Hematopoietic multipotent progenitor cell treated with erythropoietin and hydrocortisone succinate and interleukin-3 and kit ligand, for 4 days (in vitro differentiated cells): ENCODE measurements around the gene HGFAC.

Source experiments
- DNase-seq: peaks from one replicate; pipeline ENCODE4 v3.0.0-alpha.2; 2015

Gene HGFAC

DNA sequence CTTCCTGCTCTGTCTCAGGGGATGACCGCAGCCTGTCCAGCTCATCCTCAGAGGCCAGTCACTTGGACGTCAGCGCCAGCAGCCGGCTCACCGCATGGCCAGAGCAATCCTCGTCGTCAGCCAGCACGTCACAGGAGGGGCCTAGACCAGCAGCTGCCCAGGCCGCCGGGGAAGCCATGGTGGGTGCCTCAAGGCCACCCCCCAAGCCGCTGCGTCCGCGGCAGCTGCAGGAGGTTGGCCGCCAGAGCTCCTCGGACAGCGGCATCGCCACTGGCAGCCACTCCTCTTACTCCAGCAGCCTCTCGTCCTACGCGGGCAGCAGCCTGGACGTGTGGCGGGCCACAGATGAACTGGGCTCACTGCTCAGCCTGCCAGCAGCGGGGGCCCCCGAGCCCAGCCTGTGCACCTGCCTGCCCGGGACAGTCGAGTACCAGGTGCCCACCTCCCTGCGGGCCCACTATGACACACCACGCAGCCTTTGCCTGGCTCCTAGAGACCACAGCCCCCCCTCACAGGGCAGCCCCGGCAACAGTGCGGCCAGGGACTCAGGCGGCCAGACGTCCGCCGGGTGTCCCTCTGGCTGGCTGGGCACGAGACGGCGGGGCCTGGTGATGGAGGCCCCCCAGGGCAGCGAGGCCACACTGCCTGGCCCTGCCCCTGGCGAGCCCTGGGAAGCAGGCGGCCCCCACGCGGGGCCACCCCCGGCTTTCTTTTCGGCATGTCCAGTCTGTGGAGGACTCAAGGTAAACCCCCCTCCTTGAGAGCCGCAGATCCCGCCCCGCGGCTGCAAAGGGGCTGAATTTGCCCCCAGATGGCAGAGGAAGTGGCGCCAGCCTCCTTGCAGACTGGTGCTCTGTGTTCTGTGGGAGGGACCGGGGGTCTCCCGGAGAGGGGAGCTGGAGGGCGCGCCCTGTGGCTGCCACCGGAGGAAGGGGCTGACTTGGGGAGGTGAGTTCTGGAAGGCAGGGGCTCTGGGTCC lies 51.3 kb downstream of the HGFAC start:
- DNase-seq, result no peak

DNA sequence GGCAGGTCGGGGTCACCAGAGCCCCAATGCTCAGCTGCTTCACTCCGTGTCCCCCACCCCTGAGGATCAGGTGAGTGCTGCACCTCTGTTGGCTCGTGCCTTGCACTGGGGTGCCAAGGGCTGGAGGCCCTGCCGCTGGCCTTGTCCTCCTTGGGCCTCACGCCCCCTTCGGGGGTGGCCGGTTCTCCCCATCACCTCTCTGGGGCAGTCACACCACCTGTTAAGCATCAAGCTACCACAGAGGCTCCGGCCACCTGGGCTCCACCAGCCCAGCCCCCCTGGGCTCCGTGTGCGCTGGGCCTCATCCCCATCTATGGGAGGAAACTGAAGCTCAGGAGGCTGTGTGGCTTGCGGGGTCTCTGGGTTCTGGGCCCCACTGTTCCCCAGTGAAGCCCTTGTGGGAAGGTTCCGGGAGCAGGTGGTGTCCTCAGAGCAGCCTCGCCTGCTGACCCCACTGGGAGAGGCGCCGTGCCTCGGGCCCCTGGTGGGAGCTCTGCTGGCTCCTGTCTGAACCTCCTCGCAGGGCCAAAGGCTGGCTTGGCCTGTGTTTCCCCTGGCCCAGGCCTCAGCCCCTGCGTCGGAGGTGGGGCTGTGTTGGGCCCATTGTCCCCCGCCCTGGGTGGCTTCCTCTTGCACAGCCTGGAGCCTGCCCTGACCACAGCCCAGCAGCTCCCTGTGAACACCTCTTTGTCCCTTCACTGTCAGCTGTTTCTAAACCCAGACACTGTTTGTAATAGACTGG lies 52.1 kb downstream of the HGFAC start:
- DNase-seq, result peak; percentile 43

DNA sequence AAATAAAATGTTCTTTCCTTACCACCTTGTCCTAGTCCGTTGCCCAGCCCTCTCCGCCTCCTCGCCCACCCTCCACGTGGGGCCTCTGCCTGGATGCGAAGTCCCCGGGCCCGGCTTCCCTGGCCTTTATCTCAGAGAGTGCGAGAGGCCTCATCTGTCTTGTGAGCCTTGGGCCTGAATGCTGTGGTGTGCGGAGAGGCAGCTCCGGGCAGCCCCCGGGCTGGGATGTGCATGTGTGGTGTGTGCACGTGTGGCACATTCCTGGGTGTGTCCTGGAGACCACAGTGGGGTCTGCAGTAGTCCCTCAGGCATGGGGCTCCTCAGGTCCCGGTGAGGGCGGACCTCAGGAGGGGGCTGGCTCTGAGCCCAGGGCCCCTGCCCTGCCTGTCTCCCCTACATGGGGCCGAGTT lies 52.7 kb downstream of the HGFAC start:
- no peak for DNase-seq

DNA sequence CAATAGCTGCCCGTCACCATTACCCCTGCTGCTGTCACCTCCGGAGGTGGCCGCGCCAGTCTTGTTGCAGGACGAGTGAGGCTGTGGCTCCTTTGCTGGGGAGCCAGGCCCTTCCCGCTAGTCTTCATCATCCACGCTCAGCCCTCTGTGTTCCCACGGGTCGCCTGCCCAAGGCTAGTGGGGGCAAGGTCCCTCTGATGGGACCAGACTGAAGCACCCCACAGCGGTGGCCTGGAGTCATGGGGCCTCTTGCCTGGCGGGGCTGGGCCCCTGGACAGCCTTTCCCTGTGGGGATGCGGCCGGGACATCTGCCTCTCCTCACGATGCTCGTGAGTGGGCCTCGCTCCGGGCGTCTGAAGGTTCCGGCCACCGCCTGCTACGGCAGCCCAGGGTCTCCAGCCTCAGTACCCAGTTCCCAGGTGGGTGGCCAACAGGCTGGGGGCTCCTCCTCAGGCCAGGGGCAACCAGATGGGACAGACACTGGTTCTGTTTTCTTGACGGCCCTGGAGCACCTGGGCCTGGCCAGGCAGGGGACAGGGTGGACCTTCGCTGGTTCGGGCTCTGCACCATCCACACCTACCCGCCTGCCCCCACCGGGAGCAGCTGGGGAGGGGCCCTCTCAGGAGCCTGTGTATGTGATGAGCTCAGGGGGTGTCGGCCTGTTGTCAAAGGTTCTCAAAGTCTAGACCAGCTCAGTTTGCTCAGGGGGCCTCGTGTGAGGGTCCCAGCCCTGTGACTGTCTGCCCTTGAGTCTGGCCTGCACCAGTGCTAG lies 53.6 kb downstream of the HGFAC start:
- DNase-seq, result no peak

DNA sequence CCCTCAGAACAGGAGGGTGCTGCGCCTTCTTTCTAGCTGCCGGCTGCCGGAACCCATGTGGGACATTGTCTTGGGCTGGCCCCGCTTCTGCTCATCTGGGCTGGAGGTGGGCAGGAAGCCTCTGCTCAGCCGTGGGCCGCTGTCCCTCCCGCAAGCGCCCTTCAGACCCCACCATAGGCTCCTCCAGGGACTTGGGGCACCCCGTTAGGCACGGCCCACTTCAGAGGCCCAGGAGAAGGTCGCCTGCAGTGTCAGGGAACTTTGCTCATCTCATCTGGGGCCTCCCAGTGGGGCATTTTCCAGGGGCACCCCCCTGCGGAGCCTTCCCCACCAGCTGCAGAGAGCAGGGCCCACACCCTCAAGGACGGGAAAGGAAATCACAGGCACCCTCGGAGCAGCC lies 54.3 kb downstream of the HGFAC start:
- no peak for DNase-seq

DNA sequence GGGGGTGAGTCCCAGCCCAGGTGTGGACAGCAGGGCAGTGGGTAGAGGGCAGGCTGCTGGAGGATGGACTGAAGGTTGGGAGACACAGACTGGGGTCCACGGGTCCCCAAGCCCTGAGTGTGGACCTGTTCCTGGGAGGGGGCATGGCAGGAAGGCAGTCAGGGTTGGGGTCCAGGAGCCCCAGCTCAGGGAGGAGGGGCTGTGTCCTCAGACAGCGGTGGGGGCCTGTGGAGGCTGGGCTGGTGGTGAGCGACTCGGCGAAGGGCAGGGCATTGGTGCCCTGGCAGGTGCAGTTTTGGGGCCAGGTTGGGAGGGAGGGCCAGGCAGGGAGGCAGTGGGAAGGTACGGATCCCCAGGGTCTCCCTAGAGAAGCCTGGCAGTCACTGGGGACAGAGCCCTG lies 55.3 kb downstream of the HGFAC start:
- no peak for DNase-seq

DNA sequence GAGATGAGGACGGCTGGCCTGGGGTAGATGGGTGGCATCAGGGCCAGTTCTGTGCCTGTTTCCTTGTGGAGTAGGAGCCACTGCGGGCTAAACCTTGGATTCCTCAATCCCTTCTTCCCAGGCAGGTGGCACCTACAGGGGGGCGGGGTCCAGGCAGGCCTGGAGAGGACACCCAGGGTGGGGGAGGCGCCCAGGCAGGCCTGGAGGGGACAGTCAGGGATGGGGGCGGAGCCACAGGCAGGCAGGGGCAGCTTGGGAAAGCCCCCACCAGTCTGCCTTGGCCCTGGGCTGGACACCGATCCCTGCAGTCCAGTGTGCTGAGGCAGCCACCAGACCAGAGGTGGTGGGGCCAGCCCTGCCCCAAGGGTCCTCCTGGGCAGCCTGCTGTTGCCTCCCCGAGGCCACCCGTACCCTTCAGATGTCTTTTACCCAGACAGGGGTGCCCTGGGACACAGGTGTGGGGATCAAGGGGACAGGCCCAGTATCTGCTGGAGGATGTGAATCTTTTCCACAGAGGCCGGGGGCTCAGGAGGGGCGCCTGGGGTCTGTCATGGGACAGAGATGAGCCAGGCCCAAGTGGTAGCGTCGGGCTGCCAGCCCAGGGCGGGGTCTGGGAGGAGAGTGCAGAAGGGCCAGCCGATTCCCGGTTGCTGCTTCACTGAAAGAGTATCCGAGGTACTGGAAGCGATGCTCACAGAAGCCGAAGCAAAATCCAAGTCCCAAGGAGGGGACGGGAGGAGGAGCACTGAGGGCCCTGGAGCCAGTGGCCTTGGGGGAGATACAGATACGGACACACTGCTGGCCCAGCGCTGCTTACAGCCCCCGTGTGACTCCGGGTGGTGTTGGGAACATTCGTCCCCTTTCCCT lies 56.0 kb downstream of the HGFAC start:
- DNase-seq, result no peak

DNA sequence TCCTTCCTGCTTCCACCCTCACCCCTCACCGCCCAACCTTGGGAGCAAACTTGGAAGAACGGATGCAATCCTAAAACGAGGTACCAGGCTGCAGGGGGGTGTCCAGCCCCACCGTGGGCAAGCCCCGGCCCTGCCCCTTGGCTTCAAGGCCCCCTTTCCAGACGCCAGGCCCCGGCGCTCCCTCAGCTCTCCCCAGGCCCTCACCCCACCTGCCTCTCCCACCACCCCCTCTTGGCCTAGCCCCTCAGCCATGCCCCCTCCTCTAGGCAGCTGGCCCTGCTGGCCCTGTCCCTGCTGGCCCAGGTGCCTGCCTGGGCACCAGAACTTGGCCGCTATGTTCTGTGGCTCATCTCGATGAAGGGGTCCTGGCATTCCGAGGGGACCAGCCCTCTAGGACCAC lies 56.6 kb downstream of the HGFAC start:
- DNase-seq, result no peak
